Colon (tissue), 2 donors: Measurements from ENCODE around the gene BMP6.
"Not testable (repeated sequence)": the region's sequence is repeated elsewhere in the genome, so short reads cannot be mapped to it uniquely, and the experiment has no call there.

Experiments
- FAIRE-seq: peaks from 2 replicates; lab custom pipeline; 2012; peaks lifted over from hg19 to GRCh38; lab: Jason Lieb, UNC
- donor health status: control.
- donor health status: control.

Gene BMP6

DNA sequence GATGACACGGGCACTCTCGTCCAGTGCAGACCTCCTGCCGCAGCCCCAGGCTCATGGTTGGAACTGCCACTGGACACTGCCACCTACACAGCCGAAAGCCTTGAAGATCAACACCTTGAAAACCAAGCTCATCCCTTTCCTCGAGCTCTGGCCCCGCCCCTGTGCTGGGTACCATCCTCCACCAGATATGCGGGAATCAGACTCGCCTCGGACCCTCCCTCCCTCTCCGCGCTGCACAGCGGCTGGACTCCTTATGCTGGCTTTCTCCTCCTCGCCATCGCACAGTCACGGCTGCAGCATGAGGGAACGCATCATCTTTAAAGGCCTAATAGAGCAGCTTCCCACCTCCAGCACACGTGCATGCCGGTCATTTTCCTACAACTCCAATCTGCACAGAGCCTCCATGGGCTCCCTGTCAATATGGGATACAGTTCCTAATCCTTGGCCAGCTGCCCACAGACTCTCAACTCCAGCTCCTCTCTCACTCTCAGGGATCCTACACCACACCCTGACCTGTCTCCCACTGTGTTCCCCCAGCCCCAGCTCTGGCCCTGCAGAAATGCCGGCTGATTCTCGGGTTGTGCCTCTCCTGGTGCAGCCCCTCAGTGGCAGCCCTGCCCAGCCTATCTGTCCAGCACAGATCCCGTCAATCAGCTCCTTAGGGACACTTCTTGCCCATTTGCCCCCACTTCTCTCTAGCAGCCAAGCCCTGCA, 161.5 kb downstream of the BMP6 start:
- FAIRE-seq = no peak

DNA sequence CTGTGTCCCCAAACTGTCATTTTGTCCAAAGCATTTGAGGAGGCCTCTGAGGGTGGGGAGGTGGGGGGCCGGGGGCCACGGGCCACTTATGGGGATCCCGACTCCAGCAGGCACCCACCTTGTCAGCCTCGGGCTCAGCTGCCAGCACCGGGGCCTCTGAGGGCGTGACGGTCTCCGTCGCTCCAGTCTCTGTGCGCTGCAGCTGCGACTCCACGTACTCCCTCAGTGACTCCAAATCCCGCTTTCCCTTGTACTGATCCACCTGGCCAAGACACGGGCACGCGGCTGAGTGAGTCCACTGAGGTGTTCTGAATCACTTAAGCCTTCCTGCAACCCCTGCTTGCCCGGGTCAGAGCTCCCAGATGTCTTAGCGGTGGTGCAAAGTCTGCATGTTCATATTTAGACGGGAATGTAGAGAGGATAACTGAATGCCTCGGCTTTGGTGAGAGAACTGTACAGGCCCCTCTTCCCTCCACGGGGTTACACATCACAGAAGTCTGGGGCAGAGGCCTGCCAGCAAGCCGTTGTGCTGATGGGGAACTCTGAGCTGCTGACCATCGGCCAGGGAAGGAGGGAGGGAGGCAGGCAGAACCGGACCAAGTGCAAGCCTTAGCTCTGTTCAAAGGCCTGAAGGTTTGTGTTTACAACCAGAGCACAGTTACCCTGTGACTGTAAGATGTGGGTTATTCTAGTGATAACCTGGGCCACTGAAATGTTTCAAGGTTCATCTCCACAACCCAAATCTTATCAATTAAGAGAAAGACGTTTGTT, 162.9 kb downstream of the BMP6 start:
- FAIRE-seq = no peak

DNA sequence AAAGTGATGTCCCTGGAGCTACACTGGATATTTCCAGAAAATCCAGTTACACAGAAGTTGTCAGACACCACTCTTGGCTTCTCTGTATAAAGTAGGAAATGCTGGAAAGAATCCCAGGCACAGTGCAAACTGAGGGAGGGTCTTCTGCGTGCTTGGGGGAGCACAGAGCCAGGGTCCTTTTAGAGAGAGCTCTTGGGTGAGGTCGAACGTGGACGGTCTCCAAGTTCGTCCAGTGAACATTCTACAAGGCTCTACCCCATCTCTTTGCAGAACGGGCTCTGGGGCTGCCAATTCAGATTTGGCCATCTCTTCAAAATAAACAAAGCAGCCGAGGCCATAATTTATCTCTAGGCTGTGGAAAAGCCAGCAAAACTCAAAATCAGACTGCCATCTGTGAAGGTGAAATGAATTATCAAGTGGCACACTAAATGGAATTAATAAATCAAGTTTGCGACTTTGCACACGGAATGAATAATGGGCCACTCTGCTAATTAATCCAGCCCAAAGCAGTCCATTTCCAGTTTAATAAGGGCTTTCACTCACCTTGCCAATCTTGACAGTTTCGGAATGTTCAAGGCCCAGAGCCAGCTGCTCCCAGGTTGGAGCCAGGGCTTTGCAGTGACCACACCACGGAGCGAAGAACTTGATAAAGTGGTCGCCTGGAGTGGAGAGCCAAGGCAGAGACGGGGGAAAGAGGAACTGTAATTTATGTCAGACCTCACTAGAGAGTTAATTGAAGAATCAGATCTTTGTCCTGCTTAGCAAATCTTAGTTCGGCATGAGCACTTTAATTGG, 165.4 kb downstream of the BMP6 start:
- FAIRE-seq = no peak

DNA sequence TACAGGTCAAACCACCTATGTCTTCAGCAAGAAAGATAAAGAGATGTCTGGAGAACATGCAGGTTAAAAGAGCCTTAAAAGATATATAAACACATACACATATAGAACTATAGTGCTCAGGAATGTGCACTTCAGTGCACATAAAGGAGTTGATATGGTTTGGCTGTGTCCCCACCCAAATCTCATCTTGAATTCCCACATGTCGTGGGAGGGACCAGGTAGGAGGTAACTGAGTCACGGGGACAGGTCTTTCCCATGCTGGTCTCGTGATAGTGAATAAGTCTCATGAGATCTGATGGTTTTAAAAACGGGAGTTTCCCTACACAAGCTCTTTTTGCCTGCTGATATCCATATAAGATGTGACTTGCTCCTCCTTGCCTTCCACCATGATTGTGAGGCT, 166.5 kb downstream of the BMP6 start:
- not testable (repeated sequence) for FAIRE-seq

DNA sequence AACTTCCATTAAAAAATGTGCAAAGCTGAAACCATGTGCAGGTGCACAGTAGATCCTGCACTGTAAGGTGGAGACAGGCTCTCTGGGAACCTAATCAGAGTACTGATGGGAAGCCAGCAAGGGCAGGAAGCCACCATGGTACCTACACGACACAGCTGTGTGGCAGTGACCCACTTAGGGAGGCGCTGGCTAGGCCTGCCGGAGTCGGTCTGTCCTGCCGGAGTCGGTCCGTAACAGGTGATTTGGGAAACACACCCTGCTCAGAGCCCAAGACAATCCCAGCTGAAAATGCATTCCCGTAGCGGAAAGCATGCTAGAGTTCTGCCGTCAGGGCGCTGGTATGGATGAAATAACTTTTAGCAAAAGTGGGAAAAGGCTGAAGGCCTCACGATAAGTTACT, 167.4 kb downstream of the BMP6 start:
- no peak for FAIRE-seq

DNA sequence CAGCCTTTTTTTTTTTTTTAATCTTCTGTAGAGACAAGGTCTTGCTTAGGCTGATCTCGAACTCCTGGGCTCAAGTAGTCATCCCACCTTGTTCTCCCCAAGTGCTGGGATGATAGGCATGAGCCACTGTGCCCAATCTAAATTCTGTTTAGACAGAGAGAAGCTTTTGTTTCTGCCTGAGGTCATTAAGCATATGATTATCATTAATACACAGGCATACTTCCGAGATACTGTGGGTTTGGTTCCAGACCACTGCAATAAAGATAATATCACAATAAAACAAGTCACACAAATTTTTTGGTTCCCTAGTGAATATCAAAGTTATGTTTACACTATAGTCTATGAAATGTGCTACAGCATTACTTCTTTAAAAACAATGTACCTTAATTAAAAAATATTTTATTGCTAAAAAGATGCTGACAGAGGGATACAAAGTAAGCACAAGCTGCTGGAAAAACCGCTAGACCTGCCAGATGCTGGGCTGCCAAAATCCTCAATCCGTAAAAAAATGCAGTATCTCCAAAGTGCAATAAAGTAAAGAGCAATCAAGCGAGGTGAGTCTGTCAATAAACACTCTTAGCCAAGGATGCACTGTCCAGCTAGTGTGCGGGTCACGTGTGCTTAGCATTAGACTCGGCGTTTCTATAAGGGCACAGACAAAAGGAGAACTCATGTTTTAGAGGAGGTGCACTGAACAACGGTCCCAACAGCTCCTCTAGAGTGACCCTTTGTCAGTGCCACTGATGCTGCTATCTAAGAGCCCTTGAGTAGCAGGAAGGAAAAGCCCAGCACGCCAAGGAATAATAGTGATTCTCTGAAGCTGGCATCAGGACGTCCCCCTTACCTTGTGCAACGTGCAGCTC, 168.6 kb downstream of the BMP6 start:
- FAIRE-seq = no peak

DNA sequence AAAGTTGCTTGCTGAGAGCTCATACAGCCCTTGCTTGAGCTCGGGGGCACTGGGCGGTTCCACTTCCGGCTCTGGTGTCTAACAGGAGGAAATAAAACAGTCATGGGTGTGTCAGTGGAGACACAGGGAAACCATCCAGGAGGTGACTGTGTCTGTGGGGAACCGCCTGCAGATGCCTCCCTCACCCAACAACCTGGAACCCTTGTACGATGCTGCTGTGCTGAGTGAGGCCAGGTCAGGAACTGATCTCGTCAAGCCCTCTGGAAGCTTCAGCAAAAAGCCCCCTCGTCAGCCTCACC, 169.2 kb downstream of the BMP6 start:
- FAIRE-seq = no peak

DNA sequence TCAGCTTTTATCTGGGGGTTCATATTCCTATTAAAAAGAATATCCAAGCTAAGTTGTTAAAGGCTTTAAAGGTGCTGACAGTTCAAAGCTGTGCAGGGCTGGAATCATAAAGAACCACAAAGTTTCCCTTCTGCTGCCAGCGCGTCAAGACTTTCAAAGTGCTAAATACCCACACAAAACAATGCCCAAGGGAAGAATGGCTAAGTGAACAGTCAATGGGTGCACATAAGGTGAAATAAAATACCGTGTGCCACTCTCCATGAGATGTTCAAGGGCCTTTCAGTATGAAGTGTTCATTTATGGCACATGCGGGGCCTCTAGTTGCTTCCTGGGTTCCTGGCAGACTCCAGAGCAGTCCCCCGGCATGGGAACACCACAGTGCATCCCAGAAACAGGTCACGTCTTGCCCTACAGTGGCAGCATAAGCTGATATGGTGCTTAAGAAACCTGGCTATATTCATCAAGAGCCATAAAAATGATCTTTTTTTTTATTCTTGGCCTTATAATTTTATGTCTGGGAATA, 170.6 kb downstream of the BMP6 start:
- FAIRE-seq = no peak

DNA sequence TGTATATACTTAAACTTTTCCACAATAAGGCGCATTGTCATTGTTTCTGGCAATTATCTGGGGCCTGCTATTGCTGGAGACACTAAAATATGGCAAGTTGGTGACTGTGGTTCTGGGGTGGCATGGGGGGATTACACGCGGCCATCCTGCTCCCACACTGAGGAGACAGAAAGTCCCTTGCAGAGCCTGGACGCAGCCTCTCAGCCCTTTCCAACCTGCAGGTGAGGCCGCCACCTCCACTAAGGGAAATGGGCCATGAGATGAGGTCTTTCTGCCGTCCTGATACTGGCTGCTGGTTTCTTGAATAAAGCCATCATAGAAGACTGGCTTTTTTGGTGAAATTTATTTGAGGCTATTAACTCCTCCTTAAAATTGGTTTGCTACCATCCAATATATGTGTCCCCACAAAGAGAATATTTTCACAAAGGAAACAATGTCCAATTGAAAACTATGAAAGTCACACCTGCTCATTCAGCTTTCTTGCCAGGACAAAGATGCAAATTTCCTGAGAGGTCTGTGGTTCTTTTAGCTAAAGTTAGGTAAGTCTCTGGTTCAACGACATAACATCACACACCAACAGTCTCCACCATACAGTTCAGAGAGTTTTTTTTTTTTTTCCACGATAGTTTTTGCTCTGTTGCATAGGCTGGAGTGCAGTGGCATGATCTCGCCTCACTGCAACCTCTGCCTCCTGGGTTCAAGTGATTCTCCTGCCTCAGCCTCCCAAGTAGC, 171.7 kb downstream of the BMP6 start:
- FAIRE-seq = no peak

DNA sequence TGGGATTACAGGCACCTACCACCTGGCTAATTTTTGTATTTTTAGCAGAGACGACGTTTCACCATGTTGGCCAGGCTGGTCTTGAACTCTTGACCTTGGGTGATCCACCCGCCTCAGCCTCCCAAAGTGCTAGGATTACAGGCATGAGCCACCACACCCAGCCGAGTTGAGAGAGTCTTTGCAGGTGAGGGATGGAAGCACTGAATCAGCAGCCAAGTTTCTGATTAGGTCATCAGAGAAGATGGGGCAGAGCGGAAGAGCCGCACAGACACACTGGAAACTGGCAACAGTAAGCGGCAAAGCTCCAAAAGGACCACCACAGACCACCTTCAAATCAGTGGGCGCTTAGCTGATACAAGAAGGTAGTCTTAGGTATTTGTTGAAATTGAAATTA, 172.3 kb downstream of the BMP6 start:
- FAIRE-seq = not testable (repeated sequence)

DNA sequence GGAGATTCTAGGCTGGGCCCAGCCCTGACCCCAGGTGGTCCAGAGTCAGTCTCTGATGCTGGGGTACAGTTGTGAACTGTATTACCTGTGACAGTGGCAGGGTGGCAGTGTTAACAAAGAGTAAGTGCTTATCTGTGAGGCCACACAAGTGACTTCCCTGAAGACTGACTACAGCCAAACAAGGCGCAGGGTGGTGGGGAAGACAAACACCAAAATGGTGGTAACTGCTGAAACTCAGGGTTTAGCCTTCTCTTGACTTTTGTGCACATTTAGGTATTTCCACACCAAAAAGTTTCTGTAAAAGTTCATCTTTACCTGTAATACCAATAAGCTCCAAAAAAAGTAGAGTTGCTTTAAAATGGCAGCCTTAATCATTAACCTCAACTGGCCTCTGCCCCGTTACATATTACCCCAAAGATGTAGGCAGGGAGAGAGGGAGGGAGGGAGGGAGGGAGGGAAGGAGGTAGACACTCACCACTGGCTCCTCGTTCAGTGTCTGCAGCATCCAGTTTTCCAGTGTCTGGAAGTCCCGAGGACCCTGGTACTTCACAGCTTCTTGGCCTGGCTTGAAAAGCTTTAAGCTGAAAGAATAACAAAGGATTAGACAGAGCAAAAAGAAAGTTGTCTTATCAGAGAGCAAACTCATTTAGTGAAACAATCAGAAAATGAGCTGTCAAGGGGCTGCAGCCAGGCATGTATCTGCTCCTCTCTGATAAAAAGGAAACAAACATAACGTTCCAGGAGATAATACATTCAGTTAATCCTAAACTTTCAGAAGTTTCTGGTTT, 173.4 kb downstream of the BMP6 start:
- no peak for FAIRE-seq

DNA sequence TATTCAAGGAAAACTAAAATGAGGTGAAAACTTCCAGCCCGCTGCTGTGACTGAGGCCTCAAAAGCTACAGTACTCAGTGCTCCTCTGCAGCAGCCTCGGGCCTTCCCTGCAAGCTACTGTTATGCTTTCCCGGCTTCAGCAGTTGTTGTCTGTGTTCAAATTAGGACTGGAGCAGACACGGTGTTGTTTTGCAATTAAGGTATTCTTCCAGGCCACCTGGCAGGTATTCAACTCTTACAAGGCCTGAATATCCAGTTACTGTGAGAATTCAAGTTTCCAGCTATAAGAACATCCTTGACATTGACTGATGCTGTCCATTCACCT, 174.0 kb downstream of the BMP6 start:
- no peak for FAIRE-seq

DNA sequence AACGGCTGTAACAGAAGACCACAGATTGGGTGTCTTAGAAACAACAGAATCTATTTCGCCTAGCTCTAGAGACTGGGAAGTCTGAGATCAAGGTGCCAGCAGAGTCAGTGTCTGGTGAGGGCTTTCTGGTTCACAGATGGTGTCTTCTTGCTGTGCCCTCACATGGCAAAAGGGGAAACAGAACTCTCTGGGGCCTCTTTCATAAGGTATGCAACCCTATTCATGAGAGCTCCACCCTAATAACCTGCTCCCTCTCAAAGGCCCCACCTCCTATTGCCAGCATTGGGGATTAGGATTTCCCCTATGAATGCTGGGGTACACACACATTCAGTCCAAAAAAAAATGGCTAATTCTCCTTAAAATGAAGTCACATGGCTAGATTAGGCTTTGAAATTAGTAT, 174.7 kb downstream of the BMP6 start:
- no peak for FAIRE-seq

DNA sequence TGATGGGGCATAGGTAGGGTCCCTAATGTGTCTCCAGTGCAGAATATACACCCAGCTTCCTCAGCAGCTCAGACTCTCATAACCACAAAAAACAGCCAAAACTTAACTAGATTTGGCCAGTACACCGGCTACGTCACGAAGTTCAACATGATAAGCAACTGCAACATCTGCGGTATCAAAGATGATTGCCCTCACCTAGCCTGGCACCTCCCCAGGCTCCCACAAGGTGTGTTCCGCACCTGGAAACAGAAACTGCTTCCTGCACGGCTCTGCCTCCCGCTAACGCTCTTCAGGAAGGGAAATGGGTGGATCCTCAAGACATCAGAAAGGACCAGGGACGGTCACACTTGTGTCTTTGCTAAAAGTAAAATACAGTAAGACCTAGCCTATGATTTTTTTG, 175.2 kb downstream of the BMP6 start:
- no peak for FAIRE-seq

DNA sequence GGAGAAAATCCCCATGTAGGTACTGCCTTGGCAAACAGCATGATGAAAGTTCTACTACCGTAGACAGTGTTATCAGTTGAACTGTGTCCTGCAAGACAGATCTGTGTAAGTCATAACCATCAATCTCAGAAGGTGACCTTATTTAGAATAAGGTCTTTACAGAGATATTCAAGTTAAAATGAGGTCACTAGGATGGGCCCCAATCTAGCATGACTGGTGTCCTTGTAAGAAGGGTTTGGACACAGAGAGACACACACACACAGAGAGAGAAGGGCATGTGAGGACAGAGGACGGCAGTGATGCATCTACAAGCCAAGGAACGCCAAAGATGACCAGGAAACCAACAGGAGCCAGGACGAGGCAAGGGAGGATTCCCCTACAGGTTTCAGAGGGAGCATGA, 175.9 kb downstream of the BMP6 start:
- FAIRE-seq = no peak

DNA sequence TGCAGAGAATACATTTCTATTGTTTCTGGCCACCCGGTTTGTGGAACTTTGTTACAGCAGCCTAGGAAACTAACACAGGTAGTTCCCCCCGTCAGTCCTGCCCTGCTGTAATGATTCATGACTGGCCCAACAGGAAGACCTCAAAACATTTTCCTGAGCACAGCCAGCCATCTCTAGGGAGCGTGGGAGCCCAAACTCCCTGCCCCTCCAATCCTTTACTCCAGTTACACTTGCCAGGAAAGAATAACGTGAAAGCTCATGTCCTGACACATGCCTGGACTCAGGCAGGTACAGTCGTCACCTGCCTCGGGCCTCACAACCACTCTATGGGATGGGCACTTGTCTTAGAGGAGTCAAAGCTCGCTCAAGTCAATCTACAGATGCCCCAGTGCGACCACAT, 176.3 kb downstream of the BMP6 start:
- no peak for FAIRE-seq

DNA sequence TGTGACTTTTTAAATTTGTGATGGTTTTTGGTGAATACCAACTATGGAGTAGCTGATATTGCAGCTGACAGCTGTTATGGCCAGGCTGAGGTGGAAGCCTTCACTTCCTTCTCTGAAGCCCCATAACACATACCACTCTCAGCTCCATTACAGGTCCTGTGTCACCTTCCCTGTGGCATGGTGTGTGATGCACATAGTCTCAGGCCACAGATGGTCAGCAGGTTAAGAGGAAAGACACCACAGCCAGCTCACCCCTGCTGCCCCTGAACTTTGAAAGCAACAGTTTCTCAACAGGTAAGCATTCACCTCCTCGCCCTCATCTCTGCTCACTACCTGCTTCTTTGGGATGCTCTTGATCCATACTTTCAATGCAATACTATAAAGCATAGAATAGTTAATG, 177.0 kb downstream of the BMP6 start:
- FAIRE-seq = no peak

DNA sequence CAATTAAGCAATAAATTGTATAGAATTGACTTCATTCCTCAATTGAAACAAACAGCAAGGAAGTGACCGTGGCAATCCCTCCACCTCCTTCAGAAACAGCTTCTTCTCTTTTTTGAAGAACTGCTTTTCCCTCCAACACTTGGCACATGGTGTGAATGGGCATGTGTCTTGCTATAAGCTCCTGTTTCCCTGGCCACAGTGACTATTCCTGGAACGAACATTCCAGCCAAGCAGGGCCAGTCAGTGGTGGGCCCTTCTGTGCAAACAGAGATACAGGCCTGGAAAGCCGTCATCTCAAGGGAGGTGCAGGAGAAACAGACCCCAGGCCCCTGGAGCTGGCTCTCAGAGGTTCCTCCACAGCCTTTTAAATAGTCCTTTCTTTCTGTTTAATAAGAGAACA, 177.8 kb downstream of the BMP6 start:
- FAIRE-seq = no peak

DNA sequence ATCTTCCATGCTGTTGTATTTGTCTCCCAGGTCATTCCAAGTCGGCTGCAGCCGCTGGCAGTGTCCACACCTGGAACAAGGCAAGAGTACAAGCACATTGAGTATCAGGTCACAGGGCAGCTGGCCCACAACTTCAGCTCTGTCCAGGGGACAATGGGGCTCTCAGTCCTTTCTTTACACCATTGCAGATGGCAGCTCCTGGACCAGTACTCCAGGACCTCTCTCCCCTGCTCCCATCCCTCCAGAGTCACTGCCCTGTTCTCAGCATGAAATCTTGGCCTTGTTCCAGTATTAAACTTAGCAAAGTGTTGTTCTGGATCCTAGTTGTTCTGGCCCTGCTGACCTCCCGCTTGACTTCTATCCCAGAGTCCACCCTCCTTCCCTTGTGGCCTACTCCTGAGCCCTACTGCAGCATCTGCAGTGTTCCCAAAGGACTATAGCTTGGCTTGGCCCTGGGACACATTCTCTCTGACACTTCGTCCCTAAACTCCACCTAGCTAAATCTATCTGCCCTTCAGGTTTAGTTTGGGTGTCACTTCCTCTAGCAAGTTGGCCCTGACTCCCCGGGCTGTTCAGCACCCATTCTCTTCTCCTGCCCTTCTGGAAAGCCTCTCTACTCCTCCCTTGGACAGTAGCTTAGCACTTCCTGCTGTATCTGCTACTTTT, 178.9 kb downstream of the BMP6 start:
- FAIRE-seq = no peak

DNA sequence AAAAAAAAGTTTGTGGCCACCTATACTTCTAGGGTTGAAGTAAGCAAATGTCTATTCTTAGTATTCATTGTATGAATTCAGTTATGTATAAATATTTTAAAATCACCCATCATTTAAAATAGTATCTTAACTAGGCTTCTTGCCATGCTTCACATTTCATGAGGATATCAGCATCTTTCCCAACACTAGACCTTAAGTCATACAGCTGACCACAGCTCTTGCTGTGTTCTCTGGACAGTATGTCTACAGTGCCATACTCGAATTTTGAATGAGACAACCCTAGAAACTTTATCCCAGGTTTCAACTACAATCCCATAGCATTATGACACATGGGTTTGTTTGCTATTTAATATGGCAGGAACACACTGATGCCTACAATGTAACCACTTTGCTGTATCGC, 179.5 kb downstream of the BMP6 start:
- FAIRE-seq = no peak
